GM18858 (cell line): ENCODE results near the gene C3orf18.
"Not testable (repeated sequence)": the region's sequence is repeated elsewhere in the genome, so short reads cannot be mapped to it uniquely, and the experiment has no call there.

ENCODE experiments used
- ATAC-seq: cut with Tn5 transposase; IDR thresholded peaks from one replicate; pipeline ENCODE4 v1.9.1; 2021; ENCODE audit not compliant: unreplicated experiment

The C3orf18 gene

DNA sequence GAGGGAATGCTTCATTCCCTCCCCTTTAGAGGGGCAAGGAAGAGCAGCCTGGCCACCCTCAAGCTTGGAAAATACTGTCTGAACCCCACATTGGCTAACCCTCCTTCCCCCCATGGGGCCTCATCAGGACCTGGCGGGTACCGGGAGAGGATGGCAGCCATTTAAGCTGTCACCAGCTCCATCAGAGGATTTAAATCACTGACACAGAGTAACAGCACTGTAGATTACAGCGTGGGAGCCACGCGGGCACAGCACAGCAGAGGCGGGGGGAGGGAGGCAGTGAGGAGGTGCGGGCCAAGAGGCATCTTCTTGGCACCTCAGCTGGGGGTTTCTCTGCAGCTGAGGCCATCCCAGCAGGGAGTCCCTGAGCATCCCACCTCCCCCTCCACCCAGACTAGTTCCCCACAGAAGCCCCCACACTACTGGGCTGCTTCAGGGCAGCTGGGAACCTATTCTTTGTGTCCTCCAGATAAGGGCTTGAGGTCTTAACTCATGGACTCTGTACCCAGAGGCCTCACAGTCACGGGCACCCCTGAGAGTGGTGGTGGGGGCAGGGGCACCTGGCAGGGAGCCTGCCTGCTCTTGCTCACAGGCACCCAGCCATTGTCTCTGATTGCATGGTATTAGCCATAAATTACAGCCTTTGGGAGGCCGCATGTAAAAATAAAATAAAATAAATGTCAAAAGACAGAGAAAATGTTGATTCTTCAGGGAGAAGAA is 42.2 kb downstream of the C3orf18 start:
- ATAC-seq, result no peak

DNA sequence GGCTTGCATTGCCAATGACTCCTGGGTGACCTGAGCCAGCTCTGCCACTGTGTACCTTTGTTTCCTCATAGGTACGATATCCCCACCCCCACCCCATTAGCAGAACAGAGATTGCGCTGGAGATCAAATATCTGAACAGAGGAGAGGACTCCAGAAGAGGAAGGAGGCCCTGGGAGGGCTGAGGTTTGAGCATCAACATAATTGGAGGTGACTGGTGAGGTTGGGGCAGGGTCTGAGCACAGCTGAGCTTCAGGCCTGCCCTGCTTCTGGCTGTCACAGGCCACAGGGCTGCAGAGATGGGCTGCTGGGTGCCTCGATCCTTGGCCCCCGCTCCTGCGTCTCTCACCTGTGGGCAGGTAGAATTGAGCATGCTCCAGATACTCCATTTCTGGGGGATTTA is 42.8 kb downstream of the C3orf18 start:
- ATAC-seq, result no peak

DNA sequence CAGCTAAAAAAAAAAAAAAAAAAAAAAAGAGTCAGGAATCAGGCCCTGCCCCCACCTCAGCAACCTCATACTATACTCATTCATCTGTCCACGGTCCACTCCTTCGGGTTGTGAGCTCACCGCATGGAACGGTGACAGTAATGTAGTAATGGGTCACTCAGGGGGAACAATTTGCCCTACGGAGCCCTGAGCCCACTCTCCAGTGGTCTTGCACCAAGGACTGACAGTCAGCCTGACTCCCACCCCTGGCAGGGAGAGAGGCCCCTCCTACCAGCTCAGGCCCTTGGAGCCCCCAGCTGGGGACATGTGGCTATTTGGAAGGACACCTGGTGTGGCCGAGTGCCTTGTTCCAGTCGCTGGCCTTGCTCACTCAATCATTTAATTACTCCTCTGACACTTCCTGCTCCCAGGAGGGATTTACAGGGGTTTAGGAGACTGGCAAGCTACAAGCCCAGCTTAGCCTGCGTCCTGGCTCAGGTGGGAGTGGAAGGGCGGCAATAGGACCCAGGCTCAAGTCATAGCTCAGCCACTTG is 44.2 kb downstream of the C3orf18 start:
- ATAC-seq, result no peak

DNA sequence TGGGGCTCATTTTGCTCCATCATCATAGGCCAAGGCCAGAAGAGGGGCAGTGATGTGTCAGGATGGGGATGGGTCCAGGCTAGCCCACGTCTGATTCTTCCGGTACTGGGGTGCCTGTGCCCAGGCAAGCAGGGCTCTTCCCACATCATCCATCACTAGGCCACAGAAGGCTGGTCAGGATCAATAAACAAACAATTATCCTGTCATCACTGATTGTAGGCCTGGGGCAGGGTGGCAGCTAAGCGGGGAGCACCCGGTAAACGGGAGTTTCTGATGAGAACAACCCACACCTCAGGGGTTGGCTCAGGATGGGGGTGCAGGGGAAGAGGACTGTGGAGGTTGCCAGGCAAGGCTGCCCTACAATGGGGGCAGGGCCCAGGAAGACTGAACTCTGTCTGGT is 46.0 kb downstream of the C3orf18 start:
- no peak for ATAC-seq

DNA sequence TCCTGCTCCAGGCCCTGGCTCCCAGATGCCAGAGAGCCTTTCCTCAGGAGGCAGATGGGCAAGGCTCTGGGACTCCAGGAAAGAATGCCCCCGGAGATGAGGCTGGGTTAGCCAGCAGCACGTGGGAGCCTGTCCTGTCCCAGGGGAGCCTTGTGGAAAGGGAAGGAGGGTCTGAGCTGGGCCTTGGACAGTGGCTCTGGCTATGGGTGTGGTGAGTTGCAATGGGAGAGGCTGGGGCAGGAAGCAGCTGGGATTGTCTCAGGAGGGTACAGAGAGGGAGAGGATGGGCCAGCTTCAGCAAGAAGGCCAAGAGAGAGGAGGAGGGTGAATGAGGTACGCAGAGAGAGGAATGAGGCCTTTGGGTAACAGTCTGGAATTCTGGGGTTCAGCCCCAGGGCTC is 46.7 kb downstream of the C3orf18 start:
- ATAC-seq, result no peak

DNA sequence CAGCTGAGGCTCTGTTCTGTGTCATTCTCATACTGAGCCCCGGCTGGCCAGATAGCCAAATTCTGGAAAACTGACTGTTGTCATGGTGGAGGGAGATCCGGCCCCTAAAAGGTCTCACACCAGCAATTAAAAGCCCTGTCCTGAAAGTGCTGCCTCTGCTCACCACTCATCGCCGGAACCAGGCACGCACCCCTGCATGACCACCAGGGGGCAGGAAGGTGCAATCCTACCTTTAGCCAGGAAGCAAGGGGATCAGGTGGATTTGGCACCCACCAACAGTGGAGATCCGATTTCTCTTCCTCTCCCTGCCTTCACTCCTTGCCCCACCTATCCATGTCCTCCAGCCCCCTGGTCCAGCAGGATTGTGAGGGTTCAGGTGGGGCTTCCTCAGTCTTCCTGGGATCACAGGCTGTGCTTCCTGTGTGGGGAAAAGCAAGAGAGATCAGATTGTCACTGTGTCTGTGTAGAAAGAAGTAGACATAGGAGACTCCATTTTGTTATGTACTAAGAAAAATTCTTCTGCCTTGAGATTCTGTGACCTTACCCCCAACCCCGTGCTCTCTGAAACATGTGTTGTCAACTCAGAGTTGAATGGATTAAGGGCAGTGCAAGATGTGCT is 48.0 kb downstream of the C3orf18 start:
- no peak for ATAC-seq

DNA sequence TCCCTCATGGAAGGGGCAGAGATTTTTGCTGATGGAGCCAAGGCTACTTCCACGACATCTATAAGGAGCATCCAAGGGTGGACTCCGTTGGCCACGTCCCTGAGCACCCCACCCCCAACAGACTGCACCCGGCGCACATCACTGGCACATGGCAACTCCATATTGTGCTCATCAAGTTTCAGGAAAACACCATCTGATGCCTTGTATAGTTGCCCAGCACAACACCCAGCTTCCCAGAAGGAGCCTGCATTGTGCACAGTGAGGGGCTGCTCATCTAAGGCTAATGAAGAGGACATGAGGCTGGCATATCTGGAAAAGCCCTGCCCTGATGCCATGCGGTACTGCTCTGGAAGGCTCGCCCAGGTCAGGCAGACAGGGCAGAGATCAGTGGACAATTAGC is 49.1 kb downstream of the C3orf18 start:
- no peak for ATAC-seq

DNA sequence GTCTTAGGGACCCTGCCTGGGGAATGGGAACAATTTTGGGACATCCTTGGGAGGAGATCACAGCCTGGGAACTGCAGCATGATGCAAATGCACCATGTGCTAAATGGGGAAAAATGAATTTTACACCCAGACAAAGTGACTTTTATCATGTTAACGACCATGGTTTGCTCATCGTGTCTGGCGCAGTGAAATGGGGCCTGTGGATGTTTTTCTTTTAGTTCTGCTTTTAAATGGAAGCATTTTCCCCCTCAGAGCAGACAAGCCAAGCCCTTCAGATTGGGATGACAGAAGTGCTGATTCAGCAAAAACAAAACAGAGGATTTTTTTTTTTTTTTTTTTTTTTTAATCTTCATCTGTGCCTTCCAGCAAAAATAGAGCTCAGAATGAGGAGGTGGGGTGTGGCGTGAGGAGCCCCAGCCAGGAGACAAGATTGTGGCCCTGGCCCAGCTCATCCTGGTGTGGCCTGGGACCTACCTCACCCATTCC is 49.8 kb downstream of the C3orf18 start:
- no peak for ATAC-seq

DNA sequence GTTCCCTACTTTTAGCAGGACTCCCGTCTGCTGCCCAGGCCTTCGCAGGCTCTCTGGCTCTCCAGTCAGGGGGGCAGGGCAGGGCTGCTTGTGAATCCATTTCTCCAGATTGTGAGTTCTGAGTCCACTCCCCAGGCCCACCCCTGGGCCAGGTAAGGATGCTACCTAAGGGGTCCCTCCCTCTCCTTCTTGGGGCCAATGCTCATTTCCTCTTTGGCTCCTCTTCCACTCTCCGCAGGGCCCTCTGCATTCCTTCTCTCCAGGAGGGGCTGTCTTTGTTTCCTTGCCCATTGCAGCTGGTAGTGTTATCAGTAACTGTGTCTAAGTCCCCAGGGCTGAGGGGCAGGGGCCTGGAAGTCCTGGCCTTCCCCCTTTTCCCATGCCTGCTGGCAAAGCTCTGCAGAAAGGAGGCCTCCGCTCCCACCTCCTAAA is 51.1 kb downstream of the C3orf18 start:
- no peak for ATAC-seq

DNA sequence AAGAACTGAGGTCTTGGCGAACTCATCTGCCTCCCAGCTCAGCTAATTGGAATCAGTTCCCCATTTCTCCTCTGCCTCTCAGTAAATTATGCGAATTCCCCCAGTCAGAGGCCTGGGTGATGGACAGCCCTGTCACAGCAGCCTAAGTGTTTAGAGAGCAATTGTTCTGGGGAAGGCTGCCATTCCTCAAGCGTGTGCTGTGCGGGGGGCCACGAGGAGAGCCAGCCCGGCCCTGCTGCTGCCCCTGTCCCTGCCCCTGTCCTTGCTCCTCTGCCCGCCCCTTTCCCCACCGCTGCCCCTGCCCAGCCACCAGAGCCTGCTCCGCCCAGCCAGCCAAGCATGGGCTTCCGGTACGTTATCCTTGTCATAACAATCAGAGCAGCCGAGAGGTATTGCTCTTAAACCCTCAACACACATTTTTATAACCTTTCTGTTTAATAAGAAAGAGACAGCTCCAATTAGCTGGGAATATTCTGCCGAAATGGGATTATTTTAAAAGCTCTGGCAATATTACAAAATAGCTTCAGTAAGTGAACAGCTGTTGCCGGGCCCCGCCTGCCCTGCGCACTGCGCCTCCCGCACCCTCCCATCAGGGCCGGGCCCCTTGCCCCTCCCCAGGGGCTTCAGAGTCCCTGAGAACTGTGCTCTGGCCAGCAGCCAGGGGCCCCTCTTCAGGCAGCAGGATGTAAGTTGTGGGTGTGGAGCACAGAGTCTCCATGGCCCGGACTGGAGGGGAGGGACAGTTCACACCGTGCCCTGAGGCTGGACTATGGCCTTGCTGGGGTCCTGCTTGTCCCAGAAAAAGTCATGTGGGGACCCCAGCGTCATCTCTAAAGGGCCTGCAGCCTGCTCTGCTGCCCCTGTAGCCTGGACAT is 51.7 kb downstream of the C3orf18 start:
- no peak for ATAC-seq

DNA sequence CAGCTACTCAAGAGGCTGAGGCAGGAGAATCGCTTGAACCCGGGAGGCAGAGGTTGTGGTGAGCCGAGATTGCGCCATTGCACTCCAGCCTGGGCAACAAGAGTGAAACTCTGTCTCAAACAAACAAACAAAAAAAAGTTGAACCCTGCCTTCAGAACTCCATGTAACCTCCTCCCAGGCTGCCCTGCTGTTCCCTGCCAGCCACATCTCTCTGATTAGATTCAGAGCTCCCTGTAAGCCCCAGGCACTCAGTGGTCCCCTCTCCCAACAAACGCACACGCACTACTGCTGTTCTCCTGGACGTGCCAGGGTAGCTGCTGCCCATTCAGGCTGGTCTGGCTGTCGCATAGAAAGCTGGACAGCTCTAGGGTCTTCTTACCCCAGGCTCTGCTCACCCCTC is 54.6 kb downstream of the C3orf18 start:
- ATAC-seq, result not testable (repeated sequence)

DNA sequence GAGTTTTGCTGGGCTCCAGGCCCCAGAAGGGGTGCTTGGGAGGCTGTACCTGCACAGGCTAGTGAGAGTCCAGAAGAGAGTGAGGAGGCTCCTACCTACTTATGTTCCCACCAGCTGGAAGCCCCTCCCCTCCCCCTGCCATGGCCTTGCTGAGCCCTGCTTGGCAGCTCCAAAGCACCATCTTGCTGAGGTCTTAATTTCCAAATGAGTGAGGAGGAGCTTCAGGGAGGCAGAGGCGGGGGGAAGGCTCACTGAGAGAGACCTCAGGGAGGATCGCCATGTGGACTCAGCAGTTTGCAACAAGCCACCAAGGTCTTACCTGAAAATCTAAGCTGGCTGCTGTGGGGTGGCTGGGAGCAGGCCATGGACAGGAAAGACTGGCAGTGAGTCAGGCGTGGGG is 55.4 kb downstream of the C3orf18 start:
- no peak for ATAC-seq

DNA sequence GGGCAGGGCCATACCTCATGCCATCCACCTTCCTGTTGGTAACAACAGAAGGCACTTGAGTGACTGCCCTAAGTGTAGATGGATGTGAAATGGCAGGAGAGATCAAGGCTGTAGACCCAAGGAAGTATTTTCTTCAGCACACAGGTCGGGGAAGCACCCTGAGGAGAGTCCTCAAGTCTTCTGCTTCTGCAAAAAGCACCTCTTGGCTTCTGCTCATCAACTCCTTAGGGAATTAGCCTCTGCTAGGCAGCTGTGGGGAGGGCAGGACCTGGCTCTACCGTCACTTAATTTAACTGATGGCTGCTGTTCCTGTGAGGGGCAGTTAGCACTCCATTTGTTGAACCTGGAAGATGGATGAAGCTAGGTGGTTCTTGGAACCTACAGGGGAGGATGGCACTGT is 57.2 kb downstream of the C3orf18 start:
- ATAC-seq, result no peak

DNA sequence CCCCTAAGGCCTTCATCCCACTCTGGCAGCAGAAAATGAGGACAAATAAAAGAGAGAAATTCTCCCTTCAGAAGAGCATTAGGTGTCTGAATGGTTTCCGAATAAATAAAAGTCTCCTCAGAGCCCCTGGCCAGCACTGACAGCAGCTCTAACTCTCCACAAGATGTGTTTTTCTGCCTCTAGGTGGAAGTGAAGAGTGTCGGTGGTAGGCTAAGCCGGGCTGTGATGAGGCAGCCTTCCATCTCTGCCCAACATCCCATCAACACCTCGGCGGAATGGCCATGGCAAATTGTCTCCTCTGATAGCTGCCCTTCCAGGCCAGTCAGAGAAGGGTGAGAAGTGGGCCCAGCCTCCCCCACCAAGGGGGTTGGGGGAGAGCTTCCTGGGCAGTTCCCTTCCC is 57.8 kb downstream of the C3orf18 start:
- ATAC-seq, result no peak

DNA sequence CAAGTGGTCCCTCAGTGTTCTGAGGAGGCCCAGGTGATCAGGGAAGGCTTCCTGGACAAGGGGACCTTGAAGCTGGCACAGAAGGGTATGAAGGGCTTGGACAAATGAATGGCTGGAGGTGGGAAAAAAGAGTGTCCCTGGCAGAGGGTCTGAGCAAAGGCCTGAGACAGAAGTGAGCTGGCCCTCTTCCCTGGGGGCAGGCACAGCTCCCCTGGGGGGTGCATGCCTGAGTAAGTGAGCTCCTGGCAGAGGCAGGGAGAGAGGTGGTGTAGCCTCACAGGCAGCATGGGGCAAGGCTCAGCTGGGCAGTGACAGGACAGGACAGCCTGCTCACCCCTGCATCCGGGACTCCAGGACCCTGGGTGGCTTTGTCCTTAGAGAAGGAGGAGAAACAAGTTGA is 58.7 kb downstream of the C3orf18 start:
- ATAC-seq, result no peak
